ENCODE measurements around the gene JAM3.

JAM3 gene

DNA sequence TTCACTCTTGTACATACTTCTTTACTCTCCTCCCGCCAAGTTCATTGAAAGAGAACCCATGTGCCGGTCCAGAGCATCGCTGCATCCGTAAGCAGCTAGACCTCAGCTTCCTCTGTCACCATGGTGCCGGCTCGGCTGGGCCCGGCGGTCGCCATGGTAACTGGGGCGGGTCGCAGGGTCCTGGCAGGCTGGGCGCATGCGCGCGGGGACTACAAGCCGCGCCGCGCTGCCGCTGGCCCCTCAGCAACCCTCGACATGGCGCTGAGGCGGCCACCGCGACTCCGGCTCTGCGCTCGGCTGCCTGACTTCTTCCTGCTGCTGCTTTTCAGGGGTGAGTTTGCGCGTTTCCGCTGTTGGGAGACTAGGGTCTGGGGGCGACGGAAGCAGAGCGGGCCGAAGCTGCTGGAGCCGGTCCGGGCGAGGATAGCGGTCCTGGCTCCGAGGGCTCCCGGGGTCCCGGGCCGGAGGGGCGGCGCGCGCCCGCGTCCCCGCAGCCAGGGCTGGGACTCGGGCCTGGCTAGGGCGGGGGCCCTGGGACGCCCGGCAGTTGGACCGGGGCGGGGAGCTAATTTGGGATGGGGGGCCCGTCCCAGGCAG, at the start of gene JAM3:
JAM3 (plus strand) TSS at position 244 of the 597 bp plus-strand sequence; CDS start at position 256, 12 bp downstream.
- DNase-seq, result peak; percentile 98

DNA sequence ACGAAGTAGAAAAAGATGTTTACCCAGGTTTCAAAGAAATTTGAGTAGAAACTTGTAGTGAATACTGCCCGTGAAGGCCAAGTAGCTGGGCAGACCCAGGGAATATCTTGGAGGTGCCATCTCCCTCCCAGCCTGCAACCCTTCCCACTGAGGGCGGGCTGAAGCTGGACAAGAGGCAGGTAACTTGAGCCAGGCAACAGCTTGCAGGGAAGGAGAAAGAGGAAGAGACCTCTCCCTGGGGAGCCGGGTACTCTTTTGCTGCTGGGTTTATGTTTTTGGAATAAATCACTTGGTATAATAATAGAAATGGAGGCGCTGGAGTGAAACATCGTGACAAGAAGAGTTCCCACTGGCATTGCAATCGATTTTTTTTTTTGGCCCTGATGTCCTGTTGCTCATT, 49.4 kb upstream of the JAM3 start:
- no peak for DNase-seq

DNA sequence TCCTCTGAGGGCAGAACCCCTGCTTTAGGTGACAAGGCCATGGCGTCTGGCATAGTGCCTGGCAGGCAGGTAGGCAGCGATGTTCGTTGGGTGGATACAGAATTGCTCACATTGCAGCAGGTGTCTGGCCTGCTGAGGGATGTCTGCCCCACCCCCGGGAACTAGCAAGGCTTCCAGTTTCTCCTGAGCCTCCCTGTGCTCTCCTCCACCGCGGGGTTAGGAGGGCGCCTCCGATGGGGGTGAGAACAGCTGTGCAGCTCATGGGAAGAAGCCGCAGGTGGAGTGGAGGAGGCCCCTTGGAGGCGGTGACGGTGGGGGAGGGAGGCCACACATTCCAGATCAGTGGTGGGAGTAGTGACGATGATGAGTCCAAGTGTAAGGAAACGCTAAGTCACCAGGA, 48.3 kb upstream of the JAM3 start:
- DNase-seq, result no peak

DNA sequence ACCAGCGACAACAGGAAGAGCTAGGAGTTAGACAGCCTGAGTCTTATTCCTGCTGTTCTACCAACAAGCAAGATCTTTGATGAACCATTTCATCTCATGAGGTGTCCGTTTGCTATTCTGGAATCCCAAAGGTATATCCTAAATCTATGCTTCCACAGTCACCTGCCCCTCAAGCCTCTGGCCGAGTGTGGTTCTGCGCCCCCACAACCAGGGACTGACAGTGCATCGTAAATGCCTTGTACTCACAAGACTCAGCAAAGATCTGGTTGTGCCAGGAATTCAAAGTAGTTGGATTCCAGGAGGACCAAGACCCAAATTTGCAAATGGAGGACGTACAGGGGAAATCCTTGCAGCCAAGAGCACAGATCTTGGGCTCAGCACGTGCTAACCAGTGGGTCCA, 47.5 kb upstream of the JAM3 start:
- no peak for DNase-seq

DNA sequence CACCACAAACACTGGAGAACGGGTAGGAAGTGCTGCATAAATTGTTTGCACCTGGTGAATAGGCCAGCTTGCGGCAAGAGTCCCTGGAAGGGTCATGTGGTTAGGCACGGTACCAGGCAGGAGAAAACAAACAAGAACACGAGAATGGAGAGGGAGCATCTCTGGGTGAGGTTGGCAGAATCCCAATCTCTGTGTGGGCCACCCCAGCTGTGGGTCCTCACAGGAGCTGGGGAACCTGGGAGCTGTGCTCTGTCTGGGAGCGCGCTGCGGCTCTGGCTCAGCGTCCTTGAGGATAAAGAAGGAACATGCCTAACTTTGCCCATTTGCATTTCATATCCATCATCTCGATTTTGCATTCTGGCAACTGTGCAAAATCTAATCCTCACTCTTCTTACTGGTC, 46.1 kb upstream of the JAM3 start:
- no peak for DNase-seq

DNA sequence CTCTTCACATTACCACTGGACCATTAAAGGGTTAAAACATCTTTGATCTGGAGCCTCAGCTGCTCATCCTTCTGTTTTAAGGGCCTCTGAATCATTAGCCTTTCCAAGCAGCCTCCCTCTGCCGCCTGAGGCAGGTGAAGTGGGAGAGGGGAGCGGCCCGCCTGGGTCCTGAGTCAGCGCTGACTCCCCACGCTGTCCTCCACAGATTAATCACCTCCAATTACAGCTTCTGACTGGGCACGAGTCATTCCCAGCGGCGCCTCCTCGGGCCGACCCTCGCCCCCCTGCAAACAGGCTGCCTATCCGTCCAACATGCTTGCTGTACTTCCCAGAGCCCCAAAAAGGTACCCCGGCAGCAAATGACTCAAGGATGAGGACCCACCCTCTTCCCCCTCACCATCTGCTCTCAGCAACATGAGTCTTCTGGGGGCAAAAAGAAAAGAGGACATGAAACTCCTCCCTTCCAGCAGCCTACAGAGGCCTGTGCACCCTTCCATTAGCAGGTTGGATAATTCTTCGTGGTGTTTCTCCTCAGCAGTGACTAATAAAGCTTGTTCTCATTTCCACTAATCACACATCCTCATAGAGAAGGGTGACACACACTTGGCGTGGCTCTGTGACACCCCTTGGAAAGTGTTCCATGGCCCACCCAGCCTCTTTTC, 44.3 kb upstream of the JAM3 start:
- no peak for DNase-seq

DNA sequence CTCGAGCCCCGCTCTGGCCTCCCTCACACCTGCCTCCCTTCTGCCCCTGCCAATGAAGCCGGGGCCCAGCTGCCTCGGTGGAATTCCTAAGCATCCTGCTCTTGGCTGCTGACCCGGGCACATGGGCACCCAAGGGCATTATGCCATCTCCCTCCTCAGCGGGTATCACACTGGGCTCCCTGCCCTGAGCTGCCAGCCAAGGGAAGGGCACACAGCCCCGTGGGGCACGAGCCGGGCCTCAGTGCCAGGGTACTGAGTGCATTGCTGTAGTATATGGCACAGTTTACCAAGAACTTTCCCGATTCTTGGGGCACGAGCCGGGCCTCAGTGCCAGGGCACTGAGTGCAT, 43.8 kb upstream of the JAM3 start:
- no peak for DNase-seq

DNA sequence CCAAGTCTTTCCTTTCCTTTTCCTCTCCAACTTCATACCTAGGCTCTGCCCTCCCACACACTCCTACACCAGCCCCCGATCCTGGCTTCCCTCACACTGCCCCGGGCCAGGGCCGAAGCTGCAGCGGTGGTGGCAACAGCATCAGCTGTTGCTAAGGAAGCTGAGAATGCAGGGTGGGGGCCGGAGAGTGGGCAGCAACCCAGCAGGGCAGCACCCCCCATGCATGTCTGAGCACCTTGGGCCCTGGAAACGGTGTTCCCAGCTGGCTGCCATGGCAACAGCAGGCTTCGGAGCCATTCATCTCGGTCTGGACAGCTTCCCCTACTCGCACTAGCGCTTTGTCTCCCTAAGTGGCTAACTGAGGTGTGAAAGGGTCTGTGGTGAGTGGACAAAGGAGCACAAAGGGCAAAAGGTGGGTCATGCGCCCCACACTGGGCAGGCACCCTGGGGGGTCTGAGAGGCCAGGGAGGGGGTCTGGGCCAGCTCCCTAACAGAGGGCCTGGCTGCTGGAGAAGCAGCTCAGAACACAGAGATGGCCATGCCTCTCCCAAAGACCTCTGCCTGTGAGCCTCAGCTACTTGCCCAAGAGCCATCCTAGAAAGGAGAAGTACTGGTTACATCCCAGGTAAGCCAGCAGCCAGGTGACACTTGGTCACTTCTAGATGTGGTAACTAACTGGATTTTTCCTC, 42.1 kb upstream of the JAM3 start:
- no peak for DNase-seq

DNA sequence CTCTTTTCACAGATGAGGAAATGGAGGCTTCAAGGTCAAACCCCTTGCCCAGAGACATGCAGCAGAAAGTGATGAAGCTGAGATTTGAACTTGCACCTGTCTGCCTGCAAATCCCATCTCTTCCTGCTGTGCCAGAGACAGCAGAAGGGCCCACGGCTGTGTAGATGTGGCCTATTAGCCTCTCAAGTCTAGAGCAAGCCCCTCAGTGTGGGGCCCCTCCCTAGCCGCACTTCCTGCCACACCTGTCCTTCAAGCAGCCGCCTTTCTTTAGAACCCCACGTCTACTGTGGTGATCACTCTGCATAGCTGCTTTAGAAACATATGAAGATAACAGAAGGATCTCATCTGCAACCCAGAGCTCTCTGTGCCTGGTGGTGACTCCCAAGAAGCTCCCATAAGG, 41.2 kb upstream of the JAM3 start:
- peak; percentile 68 for DNase-seq

DNA sequence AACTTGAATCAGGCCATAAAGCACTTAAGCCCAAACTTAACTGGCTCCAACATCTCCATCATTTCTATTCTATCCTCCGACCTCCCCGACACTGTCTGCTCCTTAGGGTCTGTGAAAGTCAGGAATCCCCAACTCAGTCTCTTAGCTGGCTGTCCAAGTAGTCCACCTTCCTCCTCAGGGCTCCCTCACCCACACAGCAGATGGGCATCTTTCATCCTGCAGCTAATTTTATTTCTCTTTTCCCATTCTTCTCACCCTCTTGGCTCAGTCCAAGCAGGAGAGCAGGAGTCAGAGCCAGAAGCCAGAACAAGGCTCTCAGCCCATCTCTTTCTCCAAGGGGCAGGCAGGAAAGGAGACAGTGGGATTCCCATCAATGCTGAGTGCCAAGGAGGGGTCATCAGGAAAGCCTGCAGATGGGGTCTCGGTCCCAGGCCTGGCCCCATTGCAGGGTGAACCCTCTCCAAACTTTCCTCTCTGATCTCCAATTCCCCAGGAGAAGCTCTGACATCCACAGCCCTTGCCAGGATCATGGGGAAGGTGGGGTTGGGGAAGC, 40.4 kb upstream of the JAM3 start:
- DNase-seq, result no peak

DNA sequence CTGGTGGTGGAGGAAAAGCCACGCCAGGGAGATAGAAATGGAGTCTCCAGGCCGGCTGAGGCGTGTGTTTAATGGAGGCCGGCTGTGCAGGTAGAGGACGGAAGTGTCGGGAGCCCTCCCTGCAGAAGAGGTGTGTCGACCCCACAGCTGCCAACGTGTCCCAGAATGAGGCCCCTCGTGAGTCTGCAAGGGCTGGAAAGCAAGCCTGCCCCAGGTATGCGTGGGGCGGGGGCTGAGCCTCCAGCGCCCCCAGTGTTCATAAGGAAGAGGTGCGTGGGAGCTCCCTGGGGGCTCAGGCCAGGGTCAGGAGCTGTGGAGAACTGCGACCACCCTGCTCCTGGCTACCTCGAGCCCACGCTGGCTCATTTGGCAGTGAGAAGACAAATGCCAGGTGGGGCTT, 38.0 kb upstream of the JAM3 start:
- no peak for DNase-seq

DNA sequence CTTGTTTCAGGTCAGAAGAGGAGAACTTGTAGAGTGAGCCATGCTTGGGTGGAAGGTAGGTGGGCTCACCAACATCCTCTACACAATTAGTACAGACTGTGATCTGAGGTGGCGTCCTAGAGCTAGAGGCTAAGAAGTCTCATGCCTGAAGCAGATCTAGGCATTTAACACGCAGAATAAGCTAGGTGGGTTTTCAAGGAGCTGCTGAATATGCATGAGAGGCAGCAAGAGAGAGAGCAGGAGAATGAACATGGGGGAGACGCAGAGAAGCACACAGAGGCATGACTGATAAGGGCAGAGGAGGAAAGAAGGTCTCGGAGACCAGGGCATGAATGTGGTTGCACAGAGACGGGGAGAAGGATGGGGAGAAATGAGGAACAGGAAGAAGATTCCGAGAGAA, 36.8 kb upstream of the JAM3 start:
- no peak for DNase-seq

DNA sequence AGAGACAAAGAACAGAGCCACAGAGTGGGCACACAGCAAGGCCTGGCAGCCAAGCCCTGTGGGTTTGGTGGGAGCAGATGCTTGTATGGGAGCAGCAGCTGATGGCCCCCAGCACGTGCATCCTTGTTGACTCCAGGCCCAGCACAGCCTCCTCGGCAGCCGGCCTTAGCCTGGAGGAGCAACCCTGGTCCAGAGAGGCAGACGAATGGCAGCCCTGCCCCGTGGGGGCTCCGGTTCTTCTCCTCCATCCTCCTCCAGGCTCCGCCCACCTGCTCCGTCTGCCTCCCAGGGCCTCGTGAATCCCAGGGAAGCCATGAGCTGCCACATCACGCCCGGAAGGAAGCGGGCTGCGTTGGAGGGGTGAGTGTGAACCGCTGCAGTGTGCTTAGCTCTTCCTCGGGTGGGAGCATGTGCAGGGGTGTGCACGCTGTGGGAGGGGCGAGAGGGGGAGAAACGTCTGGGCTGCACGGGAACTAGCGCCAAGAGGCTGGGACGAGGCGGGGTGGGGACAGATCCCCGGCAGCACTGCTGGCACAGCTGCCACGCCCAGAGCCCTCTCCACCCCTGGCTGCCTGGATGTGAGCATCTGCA, 36.3 kb upstream of the JAM3 start:
- no peak for DNase-seq

DNA sequence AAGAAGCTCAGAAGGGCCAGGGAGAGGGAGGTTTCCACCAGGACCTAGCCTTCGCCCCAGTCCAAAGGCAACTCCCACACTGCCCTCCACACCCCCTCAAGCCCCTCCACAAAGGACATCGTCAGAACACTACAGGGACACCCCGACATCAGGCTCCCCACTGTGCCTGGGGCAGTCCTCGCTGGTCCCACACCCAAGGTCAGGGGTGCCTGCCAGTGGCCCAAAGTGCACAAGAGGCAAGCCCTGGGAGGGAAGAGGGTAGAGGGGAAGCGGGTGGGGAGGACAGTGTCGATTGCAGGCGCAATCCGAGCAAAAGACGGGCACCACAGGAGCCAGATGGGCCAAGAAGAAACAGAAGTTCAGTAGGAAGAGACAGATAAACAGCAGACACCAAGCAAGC, 35.6 kb upstream of the JAM3 start:
- DNase-seq, result no peak

DNA sequence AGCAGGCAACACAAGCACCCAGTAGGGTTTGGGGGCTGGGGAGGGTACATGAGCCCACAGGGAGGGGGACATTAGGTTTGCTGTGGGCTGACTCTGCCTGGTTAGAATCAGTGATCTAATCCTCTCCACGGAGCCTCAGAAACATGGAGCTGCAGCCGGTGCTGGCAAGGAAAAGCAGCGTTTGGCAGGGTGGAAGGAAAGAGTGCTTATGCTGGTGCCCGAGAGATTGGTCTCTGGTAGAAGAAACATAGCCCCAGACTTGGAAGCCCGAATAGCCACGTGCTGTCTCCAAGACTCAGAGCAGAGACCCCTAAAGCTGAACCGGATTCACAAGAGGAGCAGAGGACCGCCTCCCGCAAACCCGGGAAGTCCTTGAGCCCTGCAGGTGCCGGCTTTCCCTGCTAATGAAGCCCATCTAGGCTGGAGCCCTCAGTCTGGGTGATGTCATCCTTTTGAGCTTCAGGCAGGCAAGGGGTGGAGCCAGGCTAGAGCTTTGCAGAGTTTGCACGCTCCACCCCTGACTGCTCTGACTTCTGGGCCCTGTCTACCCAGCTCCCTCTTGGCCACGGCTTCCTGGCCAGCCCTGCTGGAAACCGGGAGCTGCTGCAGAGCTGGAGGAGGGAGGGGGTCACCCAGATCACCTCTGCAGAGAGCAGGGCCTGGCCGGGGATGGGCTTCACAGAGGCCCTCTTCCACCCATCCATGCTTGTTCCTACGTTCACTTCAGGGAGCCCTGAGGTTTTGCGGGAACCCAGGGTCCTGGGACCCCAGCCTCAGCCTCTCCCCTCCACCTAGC, 35.0 kb upstream of the JAM3 start:
- peak; percentile 57 for DNase-seq

DNA sequence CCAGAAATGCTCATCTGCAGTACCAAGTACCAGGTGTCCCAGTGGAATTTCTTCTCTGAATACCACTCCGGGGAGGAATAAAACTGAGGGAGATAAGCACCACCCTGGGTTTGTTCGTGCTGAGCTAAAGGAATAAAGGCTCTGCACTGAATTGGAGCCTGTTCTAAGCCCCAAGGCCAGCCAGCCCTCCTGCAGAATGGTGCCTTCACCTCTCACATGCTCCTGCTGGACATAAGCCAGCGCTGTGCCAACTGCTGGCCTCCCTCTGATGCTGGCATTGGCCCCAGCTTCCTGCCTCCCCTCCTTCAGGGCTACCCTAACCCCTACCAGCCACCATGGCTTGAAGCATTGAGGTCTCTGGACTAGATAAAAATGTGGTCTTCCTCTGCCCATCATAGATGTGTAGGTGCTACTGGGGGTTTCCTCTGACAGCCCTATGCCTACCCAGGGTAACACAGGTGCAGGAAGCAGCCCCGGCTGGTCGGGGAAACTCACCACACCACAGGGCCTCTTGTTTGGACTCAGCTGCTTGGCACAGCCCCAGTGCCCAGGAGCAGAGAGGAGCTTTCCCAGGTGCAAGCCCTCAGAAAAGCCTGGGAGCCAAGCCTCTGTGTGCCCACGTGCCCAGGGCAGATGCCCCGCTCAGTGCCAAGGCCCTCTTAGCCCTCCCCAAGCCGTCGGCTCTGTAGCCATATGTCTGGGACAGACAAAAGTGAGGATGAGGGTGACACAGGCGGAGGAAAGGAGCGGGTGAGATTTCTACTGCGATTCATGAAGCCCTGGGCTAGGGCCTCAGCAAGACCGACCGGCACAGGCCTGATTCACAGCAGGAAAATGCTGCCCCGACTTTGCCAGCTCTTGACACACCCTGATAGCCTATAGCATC, 34.1 kb upstream of the JAM3 start:
- no peak for DNase-seq

DNA sequence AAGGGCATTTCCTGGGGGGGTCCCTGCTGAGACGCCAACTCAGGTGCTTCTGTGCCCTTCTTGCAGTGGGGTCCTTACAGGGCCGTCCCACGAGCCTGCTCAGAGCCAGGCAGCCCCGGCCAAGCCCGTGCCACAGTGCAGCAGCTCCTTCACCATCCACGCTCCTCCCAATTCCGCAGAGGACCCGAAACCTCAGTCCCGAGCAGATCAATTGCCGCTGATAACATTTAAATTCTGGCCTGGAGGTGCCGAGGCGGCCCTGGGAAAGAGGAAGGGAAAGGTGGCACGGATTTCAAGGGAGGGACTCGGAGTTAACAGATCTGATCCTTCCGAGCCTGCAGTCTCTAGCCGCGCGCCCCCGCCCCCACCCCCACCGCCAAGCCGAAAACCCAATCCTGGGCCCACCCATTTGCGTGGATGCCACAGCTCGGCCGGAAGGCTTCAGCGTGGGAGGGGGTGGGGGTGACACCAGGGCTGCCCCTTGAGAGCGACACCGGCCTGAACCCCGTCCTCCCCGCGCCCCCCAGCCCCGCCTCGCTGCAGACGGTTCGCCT, 32.3 kb upstream of the JAM3 start:
- DNase-seq, result no peak

DNA sequence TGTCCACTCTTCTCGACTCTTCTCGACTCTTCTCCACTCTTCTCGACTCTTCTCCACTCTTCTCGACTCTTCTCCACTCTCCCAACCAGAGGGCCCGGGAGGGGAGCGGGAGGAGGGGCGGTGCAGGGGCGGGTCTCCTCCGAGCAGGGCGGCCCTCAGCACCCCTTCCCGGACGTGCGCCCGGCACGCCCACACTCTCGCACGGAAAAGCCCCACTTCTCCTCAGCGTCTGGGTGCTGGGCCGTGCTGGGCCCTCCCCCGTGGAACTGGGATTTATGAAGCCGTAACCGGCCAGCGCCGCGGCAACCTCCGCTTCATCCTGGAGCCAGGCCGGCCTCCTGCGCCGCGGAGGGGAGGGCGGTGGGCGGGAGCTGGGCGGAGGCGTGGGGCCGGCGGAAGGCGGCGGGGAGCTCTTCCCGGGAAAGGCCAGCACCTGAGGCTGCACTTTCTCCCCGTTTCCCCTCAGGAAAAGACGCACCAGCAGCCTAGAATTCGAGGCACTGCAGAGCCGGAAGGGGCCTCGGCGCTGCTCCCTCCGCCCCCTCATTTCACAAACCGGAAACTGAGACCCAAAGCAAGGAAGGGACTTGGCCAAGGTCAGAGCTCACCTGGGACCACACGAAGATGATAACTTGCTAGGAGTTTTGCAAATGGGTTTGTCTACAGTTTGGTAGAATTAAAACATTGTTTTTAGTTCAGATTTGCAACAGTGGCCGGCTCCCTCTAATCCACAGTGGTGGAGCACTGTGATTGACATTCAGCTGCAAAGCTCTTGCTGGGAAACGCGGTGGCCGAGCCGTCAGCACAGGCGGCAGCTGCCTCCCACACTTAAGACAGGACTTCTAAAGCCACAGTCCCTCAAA, 31.6 kb upstream of the JAM3 start:
- peak; percentile 68 for DNase-seq

DNA sequence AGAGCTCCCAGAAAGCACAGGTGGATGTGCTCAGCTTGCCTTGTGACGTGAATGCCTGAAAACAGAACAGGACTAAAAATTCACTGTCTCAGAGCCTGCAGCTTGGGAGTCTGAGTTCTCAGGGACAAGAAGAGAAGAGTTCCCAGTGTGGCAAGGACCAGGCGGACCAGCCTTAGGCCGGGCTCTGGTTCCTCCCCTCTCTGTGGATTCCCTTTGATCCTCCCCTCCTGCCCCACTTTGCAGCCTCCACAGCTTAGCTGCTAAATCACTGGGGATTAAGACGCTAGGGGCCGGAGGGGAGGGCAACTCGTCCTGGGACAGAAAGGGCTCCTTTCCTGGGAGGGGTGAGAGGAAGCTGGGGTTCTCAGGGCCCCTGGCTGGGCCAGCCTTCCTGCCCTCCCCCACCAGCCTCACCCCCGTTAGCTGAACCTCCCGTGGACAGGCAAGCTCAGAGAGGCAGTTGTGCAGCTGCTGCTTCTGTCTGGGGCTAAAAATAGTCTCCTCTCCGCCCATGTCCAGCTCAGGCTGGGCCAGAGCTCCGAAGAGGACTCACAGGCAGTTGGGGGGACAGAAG, 29.9 kb upstream of the JAM3 start:
- DNase-seq, result no peak

DNA sequence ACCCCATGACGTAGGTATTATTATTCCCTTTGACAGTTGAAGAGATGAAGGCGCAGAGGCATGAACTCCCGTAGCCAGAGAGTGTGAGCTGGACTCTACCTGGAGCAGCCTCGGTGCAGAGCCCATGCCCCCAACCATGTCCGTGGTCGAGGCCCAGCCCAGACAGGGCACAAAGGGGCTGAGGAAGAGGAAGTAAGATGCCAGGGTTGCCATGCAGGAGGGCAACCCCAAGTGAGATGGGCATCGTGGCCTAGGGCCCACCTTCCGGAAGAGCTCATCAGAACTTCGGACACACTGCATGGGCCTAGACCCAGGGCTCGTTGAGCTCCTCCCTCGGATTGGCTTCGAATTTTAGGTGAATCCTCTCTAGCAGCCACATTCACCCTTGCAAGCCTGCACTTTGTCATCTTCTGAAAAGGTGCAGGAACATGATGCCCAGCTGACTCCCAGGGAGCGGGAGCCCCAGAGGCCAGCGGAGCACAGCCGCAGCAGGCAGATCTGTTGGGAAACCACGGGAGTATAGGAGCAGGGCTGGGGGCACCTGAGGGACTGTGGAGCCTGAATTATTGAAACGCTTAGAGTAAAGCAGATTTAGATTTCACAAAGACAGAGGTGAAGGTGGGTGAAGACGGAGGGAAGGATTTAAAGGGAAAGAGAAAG, 29.0 kb upstream of the JAM3 start:
- no peak for DNase-seq
